ENCODE results near the gene CAD.
"Not testable (repeated sequence)": the region's sequence is repeated elsewhere in the genome, so short reads cannot be mapped to it uniquely, and the experiment has no call there.

- not testable (repeated sequence) for TF ChIP-seq CTCF (conservative IDR thresholded peaks at IDR 0.05 in 1 of 2, IDR thresholded peaks at IDR 0.05 in 1 of 2; ENCODE audit: extremely low read depth in 1 of 2, insufficient read depth in 1 of 2, low read depth in 1 of 2, low read length in 2 of 2); EZH2 (IDR thresholded peaks at IDR 0.05; ENCODE audit: borderline replicate concordance, low read length)
Measured at GRCh38 chr2:27268296-27268695, 51.1 kb downstream of the CAD start.

All from mammary epithelial cell (primary cell).